Spleen (tissue), 13 donors: Measurements from ENCODE around the gene NDUFS7. TPM values are rescaled to one million over a fixed set of nuclear protein-coding genes. Genes with fewer than 3 reads are reported as not detected.

Experiments used
- DNase-seq: peaks from one replicate; pipeline ENCODE4 v3.0.0-alpha.2; 2020
- H3K27ac ChIP-seq, 8 donors: fragments of 200-600 bp; sonication (generic) in 7 of 8; 1 replicate in 4 of 8; 2 replicates in 4 of 8; pipeline versions ENCODE4 v1.5.0 to v1.8.0; 2016 to 2021; ENCODE audit warnings: inconsistent platforms in 4 of 8, mild to moderate bottlenecking in 4 of 8, moderate library complexity in 1 of 8
- H3K27me3 ChIP-seq, 7 donors: fragments of 200-600 bp; sonication (generic) in 6 of 7; replicated peaks in 1 of 7; 1 replicate in 4 of 7; 2 replicates in 3 of 7; pipeline versions ENCODE4 v1.5.0 to v1.8.0; 2016 to 2021; ENCODE audit warnings: inconsistent platforms in 3 of 7, mild to moderate bottlenecking in 1 of 7
- H3K36me3 ChIP-seq, 6 donors: fragments of 200-600 bp; sonication (generic) in 5 of 6; 1 replicate in 4 of 6; 2 replicates in 2 of 6; pipeline versions ENCODE4 v1.5.0 to v1.8.0; 2016 to 2021; ENCODE audit warnings: inconsistent platforms in 2 of 6
- H3K4me1 ChIP-seq, 6 donors: fragments of 200-600 bp; sonication (generic) in 5 of 6; 1 replicate in 3 of 6; 2 replicates in 3 of 6; pipeline versions ENCODE4 v1.5.0 to v1.8.0; 2016 to 2021; ENCODE audit warnings: inconsistent platforms in 3 of 6
- H3K4me3 ChIP-seq, 8 donors: fragments of 200-600 bp; sonication (generic) in 7 of 8; 1 replicate in 4 of 8; 2 replicates in 4 of 8; pipeline versions ENCODE4 v1.5.0 to v1.8.0; 2016 to 2021; ENCODE audit warnings: inconsistent platforms in 4 of 8, mild to moderate bottlenecking in 4 of 8, moderate library complexity in 2 of 8
- H3K9me3 ChIP-seq, 8 donors: fragments of 200-600 bp; sonication (generic) in 7 of 8; 1 replicate in 4 of 8; 2 replicates in 4 of 8; pipeline versions ENCODE4 v1.5.0 to v1.8.0; 2016 to 2021; ENCODE audit warnings: inconsistent platforms in 4 of 8
- CTCF ChIP-seq, 11 experiments: fragments of 200-600 bp in 7 of 11; fragments of 450-650 bp in 4 of 11; sonication (generic) in 4 of 11; IDR thresholded peaks in 8 of 11; conservative IDR thresholded peaks in 3 of 11; 1 replicate in 7 of 11; 2 replicates in 4 of 11; pipeline versions ENCODE4 v1.4.0 to v1.8.0; 2016 to 2021; ENCODE audit warnings: antibody characterized with exemption in 11 of 11, inconsistent platforms in 4 of 11, mild to moderate bottlenecking in 1 of 11
- POLR2A ChIP-seq, 3 donors: fragments of 450-650 bp; IDR thresholded peaks; one replicate each; pipeline ENCODE4 v1.5.1; 2017; ENCODE audit warnings: antibody characterized with exemption in 3 of 3, mild to moderate bottlenecking in 1 of 3
- POLR2AphosphoS5 ChIP-seq, 3 donors: sonication (generic); formaldehyde crosslinking; IDR thresholded peaks; one replicate each; pipeline ENCODE4 v1.5.1; 2017; ENCODE audit warnings: antibody characterized with exemption in 3 of 3
- WGBS, 5 donors: extraction: QIAGEN DNeasy Blood & Tissue Kit in 3 of 5; methylation state at CpG; one replicate each; pipeline versions ENCODE4 v1.1.5 to v1.1.7; 2013 to 2018; 5-methylcytosine and 5-hydroxymethylcytosine counted together
- intact Hi-C: fragments of 100-400 bp; cut with DNase I; formaldehyde crosslinking; loops from one replicate; pipeline ENCODE4 v1.15.0; 2023; ENCODE audit warnings: low total_unique reads
- long read RNA-seq, 2 donors: transcript quantifications; one replicate each; lab custom pipeline, GENCODE V29; 2026
- polyA plus RNA-seq, 3 donors: library from polyadenylated mRNA; stranded (reverse); fragments of 200-250 nt; gene quantifications; one replicate each; pipeline ENCODE4 v1.2.1, GENCODE V29; 2013
- total RNA-seq, 7 donors: library from RNA; depleted of rRNA in 3 of 7; stranded (reverse); fragments of >200 nt in 3 of 7; fragmentation: NEBNext Ultra II Directional in 4 of 7; extraction: Animal tissue kit (Norgen Biotek cat#: 25700) in 4 of 7; gene quantifications; one replicate each; pipeline versions ENCODE4 v1.1.0 to v1.2.1, GENCODE V29; 2016 to 2021
- donor health status: healthy with polysubstance abuse.
- donor health status: DM: no; HTN: no; CAD: no; lungs with moderate emphysema.
- donor health status: DM: no; HTN: no; CAD: no.
- donor health status: Bipolar disorder and iron deficiency.
- donor health status: healthy.
- donor health status: DM: no; HTN: no; CAD: no.
- donor health status: DM: yes; HTN: yes; CAD: no.

NDUFS7 gene
- total RNA-seq (100 to 1,000 TPM in 1 of 7 donors, 10 to 100 TPM in 6; 64.0 to 133 (median 85.2) TPM), polyA plus RNA-seq (100 to 1,000 TPM in 1 of 3 donors, 10 to 100 TPM in 2; 75.5 to 106 (median 78.0) TPM)
- long read RNA-seq, donor 1, transcript NDUFS7-217 (1 exons, 3,743 nt): minor isoform, 9 of 50 reads
- long read RNA-seq, donor 1, transcript NDUFS7-201 (8 exons, 1,039 nt): major isoform, 32 of 50 reads
- long read RNA-seq, donor 1, partial matches to known transcripts: 6 of 50 reads
- long read RNA-seq, donor 1, other reads (novel, unspliced or antisense): 0 of 50 reads
- long read RNA-seq, donor 2, transcript NDUFS7-201 (8 exons, 1,039 nt): major isoform, 33 of 46 reads
- long read RNA-seq, donor 2, partial matches to known transcripts: 5 of 46 reads
- long read RNA-seq, donor 2, other reads (novel, unspliced or antisense): 0 of 46 reads

- WGBS, 5 donors: 0 to 1% (median 0%) methylated on average over 51 to 90 of the region's 90 CpGs
- Histone ChIP-seq H3K9me3 (no peaks in the 10 kb centered on the region), H3K27me3 (no peaks in the 10 kb centered on the region), H3K27ac (peak within 1 kb of the TSS; percentile 87 to 97 (median 91)), H3K4me1 (peaks cover 11 to 88% (median 47%) of the 10 kb centered on the region in 6 donors), H3K36me3 (peaks cover 0 to 30% (median 7%) of the 10 kb centered on the region in 6 donors), H3K4me3 (peak within 1 kb of the TSS; percentile 77 to 99 (median 96))
- intact Hi-C loops: no loop called here
- DNase-seq: peak; percentile 96
- peak; percentile 84 to 93 (median 85) for TF ChIP-seq POLR2AphosphoS5 (IDR thresholded peaks at IDR 0.05)
- peak in 8 of 11 experiments; percentile 20 to 60 (median 44) for TF ChIP-seq CTCF (IDR thresholded peaks at IDR 0.05 in 8 of 11, conservative IDR thresholded peaks at IDR 0.05 in 3 of 11)
- TF ChIP-seq POLR2A (IDR thresholded peaks at IDR 0.05): peak in 1 of 3 donors; percentile 84
Observed at GRCh38 chr19:1383312-1384084, at the start of gene NDUFS7. Gene NDUFS7, plus strand, starts transcription at chr19:1383907. Its CDS starts 20 bp downstream, at chr19:1383927.

- Histone ChIP-seq H3K36me3 (no peaks in the 10 kb centered on the region), H3K4me3 (no peak overlapping the region), H3K4me1 (no peaks in the 10 kb centered on the region), H3K9me3 (no peaks in the 10 kb centered on the region), H3K27ac (no peak overlapping the region), H3K27me3 (peaks cover 0 to 34% (median 0%) of the 10 kb centered on the region in 7 donors)
- intact Hi-C loops: no loop called here
- DNase-seq: no peak
- WGBS, 5 donors: 74 to 79% (median 76%) methylated on average over 18 to 22 of the region's 22 CpGs
- TF ChIP-seq CTCF (IDR thresholded peaks at IDR 0.05 in 8 of 11, conservative IDR thresholded peaks at IDR 0.05 in 3 of 11): no peak
Observed at GRCh38 chr19:1336079-1336684, 47.5 kb upstream of the NDUFS7 start.

GRCh38 chr19:1340681-1341469 lies 42.8 kb upstream of the NDUFS7 start:
- no peak for DNase-seq
- H3K36me3 ChIP-seq: no peaks in the 10 kb centered on the region
- intact Hi-C loops: no loop called here
- H3K9me3 ChIP-seq: no peaks in the 10 kb centered on the region
- no peak overlapping the region for H3K27ac ChIP-seq
- no peak overlapping the region for H3K4me3 ChIP-seq
- peaks cover 0 to 18% (median 0%) of the 10 kb centered on the region in 7 donors for H3K27me3 ChIP-seq
- no peak for TF ChIP-seq POLR2AphosphoS5 (IDR thresholded peaks at IDR 0.05)
- TF ChIP-seq POLR2A (IDR thresholded peaks at IDR 0.05): no peak
- no peak for TF ChIP-seq CTCF (IDR thresholded peaks at IDR 0.05 in 8 of 11, conservative IDR thresholded peaks at IDR 0.05 in 3 of 11)
- WGBS, 5 donors: 82 to 95% (median 85%) methylated on average over 20 to 28 of the region's 28 CpGs
- peaks cover 0 to 16% (median 0%) of the 10 kb centered on the region in 6 donors for H3K4me1 ChIP-seq
